HepG2 (cell line): ENCODE results near the gene ARHGEF16. TPM values are rescaled to one million over a fixed set of nuclear protein-coding genes. Genes with fewer than 3 reads are reported as not detected.
A peak's percentile ranks its signal among the peaks of the same experiment; 100 is the strongest.

Source experiments
- ATAC-seq: fragments of 200-7000 bp; cut with Tn5 transposase; 3 replicates; pipeline ENCODE4 v1.9.1; 2020; ENCODE audit warnings: mild to moderate bottlenecking, moderate library complexity
- BruUV-seq: library from RNA; stranded (reverse); fragments of 400-500 nt; replicated peaks from 2 replicates; lab custom pipeline; 2021; lab: Mats Ljungman, UMichigan
- CTCF ChIA-PET: fragments of 300-600 bp; formaldehyde crosslinking; extraction: SDS; loops from one replicate; lab custom pipeline; 2021; ENCODE audit warnings: low total read pairs, inconsistent platforms, low intra/inter-chr PET ratio; lab: Yijun Ruan, JAX
- POLR2A ChIA-PET: fragments of 350-600 bp; sonication (Branson Sonifier 250); formaldehyde crosslinking; loops from one replicate; lab custom pipeline; 2020; ENCODE audit warnings: antibody characterized with exemption, inconsistent platforms; lab: Yijun Ruan, JAX
- DNase-seq: peaks from one replicate; pipeline ENCODE4 v3.0.0-alpha.2; 2015; ENCODE audit warnings: low spot score
- FAIRE-seq: peaks from 3 replicates; lab custom pipeline; 2011; peaks lifted over from hg19 to GRCh38; lab: Jason Lieb, UNC
- H2AFZ ChIP-seq: one replicate; pipeline ENCODE4 v1.6.1; 2011; ENCODE audit warnings: low read length, inconsistent platforms
- H3K27ac ChIP-seq: fragments of 300-600 bp; 3 replicates; pipeline ENCODE4 v1.8.0; 2011; ENCODE audit warnings: mixed run types, mild to moderate bottlenecking, mixed read lengths, low read length, inconsistent platforms; ENCODE audit not compliant: insufficient read depth; ENCODE audit errors: extremely low read length
- H3K27me3 ChIP-seq, 2 experiments: fragments of 200-600 bp in 1 of 2; 2 replicates in 1 of 2; 3 replicates in 1 of 2; pipeline versions ENCODE4 v1.6.0 to v1.8.0; 2011; ENCODE audit warnings: low read length in 2 of 2, mild to moderate bottlenecking in 2 of 2, moderate library complexity in 2 of 2, inconsistent platforms in 1 of 2; ENCODE audit not compliant: insufficient read depth in 2 of 2, control insufficient read depth in 1 of 2
- H3K36me3 ChIP-seq, 2 experiments: fragments of 200-600 bp in 1 of 2; replicated peaks in 1 of 2; 2 replicates in 1 of 2; 3 replicates in 1 of 2; pipeline versions ENCODE4 v1.5.1 to v1.8.0; 2011; ENCODE audit warnings: low read length in 2 of 2, inconsistent platforms in 1 of 2; ENCODE audit not compliant: insufficient read depth in 2 of 2, control insufficient read depth in 1 of 2
- H3K4me1 ChIP-seq: 2 replicates; pipeline ENCODE4 v1.5.1; 2012; ENCODE audit warnings: low read length, inconsistent platforms; ENCODE audit not compliant: insufficient read depth
- H3K4me2 ChIP-seq: 2 replicates; pipeline ENCODE4 v1.6.0; 2011; ENCODE audit warnings: low read depth, low read length, inconsistent platforms
- H3K4me3 ChIP-seq, 3 experiments: fragments of 200-600 bp in 1 of 3; sonication (generic), shearing (Covaris generic) in 1 of 3; replicated peaks in 1 of 3; 2 replicates each; pipeline ENCODE4 v1.5.1; 2011 to 2016; ENCODE audit warnings: low read length in 3 of 3, inconsistent platforms in 2 of 3, low read depth in 2 of 3, mild to moderate bottlenecking in 2 of 3, control low read depth in 1 of 3, mixed read lengths in 1 of 3; ENCODE audit not compliant: insufficient read depth in 1 of 3
- H3K79me2 ChIP-seq: one replicate; pipeline ENCODE4 v1.6.1; 2011; ENCODE audit warnings: low read length, inconsistent platforms; ENCODE audit not compliant: insufficient read depth
- H3K9ac ChIP-seq: 2 replicates; pipeline ENCODE4 v1.6.0; 2011; ENCODE audit warnings: mild to moderate bottlenecking, low read depth, low read length, inconsistent platforms; ENCODE audit not compliant: insufficient read depth
- H3K9me3 ChIP-seq: 2 replicates; pipeline ENCODE4 v1.5.1; 2012; ENCODE audit warnings: mild to moderate bottlenecking, low read length
- H4K20me1 ChIP-seq: 2 replicates; pipeline ENCODE4 v1.6.0; 2011; ENCODE audit warnings: inconsistent platforms, mild to moderate bottlenecking, low read length, moderate library complexity; ENCODE audit not compliant: insufficient read depth
- AGO2 ChIP-seq: fragments of 200-400 bp; formaldehyde crosslinking; optimal IDR thresholded peaks from 2 replicates; pipeline ENCODE3; 2017; ENCODE audit warnings: mild to moderate bottlenecking, low read depth, low read length, moderate library complexity
- CBX2 ChIP-seq, 2 experiments: fragments of 200-600 bp in 1 of 2; sonication (generic); formaldehyde crosslinking in 1 of 2; IDR thresholded peaks; 2 replicates each; pipeline versions ENCODE4 v1.7.0 to v1.8.1; 2018 to 2022; ENCODE audit warnings: low read depth in 2 of 2, low read length in 1 of 2, mild to moderate bottlenecking in 1 of 2, missing genetic modification reagents in 1 of 2
- KDM5A ChIP-seq: fragments of 200-600 bp; sonication (generic); IDR thresholded peaks from 2 replicates; pipeline ENCODE4 v1.7.0; 2018; ENCODE audit warnings: antibody characterized with exemption, mild to moderate bottlenecking, low read length, borderline replicate concordance
- KDM6A ChIP-seq: IDR thresholded peaks from 2 replicates; pipeline ENCODE4 v1.6.1; 2016; ENCODE audit warnings: low read depth
- MAZ ChIP-seq, 2 experiments: sonication (generic) in 1 of 2; formaldehyde crosslinking in 1 of 2; IDR thresholded peaks; 2 replicates each; pipeline versions ENCODE4 v1.5.0 to v1.6.1; 2012 to 2020; ENCODE audit warnings: low read depth in 2 of 2, mild to moderate bottlenecking in 2 of 2, borderline replicate concordance in 1 of 2, improper control_type of control experiment in 1 of 2, low read length in 1 of 2, missing genetic modification reagents in 1 of 2, moderate library complexity in 1 of 2
- RBFOX2 ChIP-seq: fragments of 200-400 bp; formaldehyde crosslinking; IDR thresholded peaks from 2 replicates; pipeline ENCODE4 v1.6.1; 2017; ENCODE audit warnings: low read depth, mild to moderate bottlenecking, low read length
- SOX5 ChIP-seq: IDR thresholded peaks from 2 replicates; pipeline ENCODE4 v1.6.1; 2016; ENCODE audit warnings: borderline replicate concordance
- THAP11 ChIP-seq: IDR thresholded peaks from 2 replicates; pipeline ENCODE4 v1.6.1; 2016; ENCODE audit warnings: missing biosample characterization, missing genetic modification reagents
- ZNF138 ChIP-seq: sonication (generic); formaldehyde crosslinking; IDR thresholded peaks from 2 replicates; pipeline ENCODE4 v1.5.0; 2020; ENCODE audit warnings: mild to moderate bottlenecking, low read depth, missing genetic modification reagents
- ZNF556 ChIP-seq: sonication (generic); formaldehyde crosslinking; IDR thresholded peaks from 2 replicates; pipeline ENCODE4 v1.4.0; 2020; ENCODE audit warnings: mild to moderate bottlenecking, missing genetic modification reagents, borderline replicate concordance
- WGBS: methylation state at CpG from one replicate; pipeline ENCODE4 v1.1.6; 2017; ENCODE audit warnings: low lambda C conversion rate; 5-methylcytosine and 5-hydroxymethylcytosine counted together
- in situ Hi-C: cut with HindIII; loops from 2 replicates; pipeline ENCODE4 v1.10.0; 2017; ENCODE audit warnings: low pct_unique_long_range_greater_than_20kb; ENCODE audit not compliant: extremely low pct_ligation_motif_present
- intact Hi-C: fragments of 100-400 bp; cut with micrococcal nuclease; formaldehyde crosslinking; loops from one replicate; pipeline ENCODE4 v1.10.0; 2022; ENCODE audit not compliant: unreplicated experiment
- polyA plus RNA-seq, 8 experiments: library from polyadenylated mRNA; depleted of rRNA in 3 of 8; stranded (reverse) in 7 of 8; unstranded in 1 of 8; fragments of >200 nt; fragmentation: Illumina TruSeq in 4 of 8; extraction: Trizol in 4 of 8; gene quantifications; 2 replicates each; pipeline versions ENCODE4 v1.2.1 to v1.2.3, GENCODE V29; 2011 to 2016; ENCODE audit warnings: low read depth in 4 of 8, missing spikeins in 1 of 8, mixed read lengths in 1 of 8; ENCODE audit not compliant: insufficient read depth in 1 of 8
- total RNA-seq, 5 experiments: library from RNA; depleted of rRNA; stranded (reverse); fragments of >200 nt; fragmentation: Illumina TruSeq; extraction: Trizol; gene quantifications; 2 replicates each; pipeline ENCODE4 v1.2.3, GENCODE V29; 2016; ENCODE audit warnings: low read depth in 1 of 5
- TF ChIP-seq, protein P1 (sequence below): sonication (generic); formaldehyde crosslinking; IDR thresholded peaks from 2 replicates; pipeline ENCODE4 v1.5.0; 2020; ENCODE audit warnings: missing genetic modification reagents

Gene ARHGEF16
- total and polyA plus RNA-seq, 2 of the 13 experiments (the other 11 are each of a cell fraction or from before 2014, with no cell fraction given) = 20.3 to 39.9 TPM

DNA sequence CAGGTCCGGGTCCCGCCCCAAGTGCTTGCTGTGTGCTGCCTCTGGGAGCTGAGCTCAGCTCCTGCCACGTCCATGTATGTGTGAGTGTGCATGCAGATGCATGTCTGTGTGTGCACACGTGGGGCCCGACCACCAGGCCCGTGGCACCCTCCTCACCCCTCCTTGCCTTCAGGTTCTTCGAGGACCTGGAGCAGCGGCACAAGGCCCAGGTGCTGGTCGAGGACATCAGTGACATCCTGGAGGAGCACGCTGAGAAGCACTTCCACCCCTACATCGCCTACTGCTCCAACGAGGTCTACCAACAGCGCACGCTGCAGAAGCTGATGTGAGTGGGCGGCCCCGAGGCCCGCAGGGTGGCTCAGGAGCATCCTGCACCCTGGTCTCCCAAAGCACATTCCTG is 18.4 kb downstream of the ARHGEF16 start:
- FAIRE-seq (no peak), ATAC-seq (no peak), DNase-seq (no peak)
- H3K27me3 ChIP-seq = no peaks in the 10 kb centered on the region
- no peak overlapping the region for H3K4me3 ChIP-seq
- H3K36me3 ChIP-seq = peaks cover 10 to 14% of the 10 kb centered on the region in 2 experiments; a peak in 3 of 5 replicates
- WGBS = 100% methylated on average over 10 of the region's 17 CpGs
- in situ Hi-C loops (no loop called here), intact Hi-C loops (no loop called here)
- ChIA-PET CTCF (interaction anchor here (3.4 kb wide), 1 partner anchor 20 kb away, joined by 57 read pairs; the partner anchor contains the start of gene ARHGEF16), POLR2A (interaction anchor here (3.2 kb wide), 1 partner anchor 15 kb away, joined by 282 read pairs; the partner anchor contains the start of gene ARHGEF16)
- no peak overlapping the region for H3K4me2 ChIP-seq
- H3K9me3 ChIP-seq = no peaks in the 10 kb centered on the region
- peaks cover 26% of the 10 kb centered on the region for H3K4me1 ChIP-seq
- no peaks in the 10 kb centered on the region for H4K20me1 ChIP-seq
- no TSS peak for BruUV-seq
- no peaks in the 10 kb centered on the region for H3K79me2 ChIP-seq
- no peak overlapping the region for H3K9ac ChIP-seq
- H2AFZ ChIP-seq = no peak overlapping the region
- TF ChIP-seq KDM6A (CRISPR knock-in tag) = no peak
- TF ChIP-seq AGO2 = peak; percentile 59
- 0 out of 2 replicates have a peak, but pooled peaks have one; percentile 41 for TF ChIP-seq RBFOX2
- H3K27ac ChIP-seq = no peak overlapping the region

DNA sequence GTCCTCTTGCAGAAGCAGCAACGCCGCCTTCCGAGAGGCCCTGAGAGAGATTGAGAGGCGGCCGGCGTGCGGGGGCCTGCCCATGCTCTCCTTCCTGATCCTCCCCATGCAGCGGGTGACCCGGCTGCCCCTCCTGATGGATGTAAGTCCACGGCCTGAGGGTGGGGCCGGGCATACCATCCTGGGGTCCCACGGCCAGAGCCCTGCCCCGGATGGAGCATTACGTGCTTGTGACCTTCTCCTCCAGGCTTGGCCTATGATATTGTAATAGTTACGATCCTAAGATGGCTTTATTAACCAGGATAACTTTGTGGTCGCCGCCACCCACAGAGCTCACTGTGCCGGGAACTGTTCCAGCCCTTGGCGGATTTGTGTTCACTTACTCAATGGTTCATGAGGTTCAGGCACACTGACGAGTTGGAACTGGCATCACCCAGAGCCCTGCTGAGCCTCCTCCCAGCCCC is 18.9 kb downstream of the ARHGEF16 start:
- intact Hi-C loops (no loop called here), in situ Hi-C loops (no loop called here)
- H3K4me3 ChIP-seq = no peak overlapping the region
- H3K9ac ChIP-seq = no peak overlapping the region
- ChIA-PET CTCF (interaction anchor here (3.4 kb wide), 1 partner anchor 20 kb away, joined by 57 read pairs; the partner anchor contains the start of gene ARHGEF16), POLR2A (interaction anchor here (3.2 kb wide), 1 partner anchor 16 kb away, joined by 282 read pairs; the partner anchor contains the start of gene ARHGEF16)
- no peaks in the 10 kb centered on the region for H3K79me2 ChIP-seq
- H3K27me3 ChIP-seq = no peaks in the 10 kb centered on the region
- DNase-seq (no peak), ATAC-seq (no peak), FAIRE-seq (no peak)
- H3K4me2 ChIP-seq = no peak overlapping the region
- 97% methylated on average over 6 of the region's 20 CpGs for WGBS
- H3K36me3 ChIP-seq = peaks cover 10 to 18% of the 10 kb centered on the region in 2 experiments; a peak in 3 of 5 replicates
- H3K27ac ChIP-seq = no peak overlapping the region
- BruUV-seq = no TSS peak
- no peaks in the 10 kb centered on the region for H4K20me1 ChIP-seq
- no peak overlapping the region for H2AFZ ChIP-seq
- no peaks in the 10 kb centered on the region for H3K9me3 ChIP-seq
- H3K4me1 ChIP-seq = peaks cover 26% of the 10 kb centered on the region
- TF ChIP-seq SOX5 (CRISPR knock-in tag) = no peak
- no peak for TF ChIP-seq ZNF556
- no peak for TF ChIP-seq CBX2 (IDR thresholded peaks at IDR 0.05; ENCODE audit: low read depth, low read length)
- TF ChIP-seq CBX2 (CRISPR knock-in tag; IDR thresholded peaks at IDR 0.05; ENCODE audit: low read depth) = no peak
- TF ChIP-seq MAZ (IDR thresholded peaks at IDR 0.05; ENCODE audit: borderline replicate concordance, low read depth, low read length) = no peak
- no peak for TF ChIP-seq MAZ (CRISPR knock-in tag; IDR thresholded peaks at IDR 0.05; ENCODE audit: low read depth)
- no peak for TF ChIP-seq KDM5A
- TF ChIP-seq, protein P1, sequence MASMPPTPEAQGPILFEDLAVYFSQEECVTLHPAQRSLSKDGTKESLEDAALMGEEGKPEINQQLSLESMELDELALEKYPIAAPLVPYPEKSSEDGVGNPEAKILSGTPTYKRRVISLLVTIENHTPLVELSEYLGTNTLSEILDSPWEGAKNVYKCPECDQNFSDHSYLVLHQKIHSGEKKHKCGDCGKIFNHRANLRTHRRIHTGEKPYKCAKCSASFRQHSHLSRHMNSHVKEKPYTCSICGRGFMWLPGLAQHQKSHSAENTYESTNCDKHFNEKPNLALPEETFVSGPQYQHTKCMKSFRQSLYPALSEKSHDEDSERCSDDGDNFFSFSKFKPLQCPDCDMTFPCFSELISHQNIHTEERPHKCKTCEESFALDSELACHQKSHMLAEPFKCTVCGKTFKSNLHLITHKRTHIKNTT (CRISPR knock-in tag) = no peak
- TF ChIP-seq THAP11 (CRISPR knock-in tag) = no peak
- no peak for TF ChIP-seq ZNF138 (CRISPR knock-in tag)
